GM19463 (cell line): ENCODE results near the gene ABCF1.
"Not testable (repeated sequence)": the region's sequence is repeated elsewhere in the genome, so short reads cannot be mapped to it uniquely, and the experiment has no call there.

Experiments used
- ATAC-seq: cut with Tn5 transposase; IDR thresholded peaks from one replicate; pipeline ENCODE4 v1.9.1; 2021; ENCODE audit warnings: mild to moderate bottlenecking, moderate library complexity; ENCODE audit not compliant: unreplicated experiment

Gene ABCF1

GRCh38 chr6:30556906-30557682 lies 14.1 kb upstream of the ABCF1 start, which contains the start of gene PRR3:
TSS of gene PRR3 (plus strand) at chr6:30557295. CDS start at chr6:30557345, 50 bp downstream.
- peak; percentile 56 for ATAC-seq

- ATAC-seq, result no peak
Measured at GRCh38 chr6:30557683-30557981, 13.6 kb upstream of the ABCF1 start.

- ATAC-seq, result no peak
Measured at GRCh38 chr6:30560930-30561329, 10.3 kb upstream of the ABCF1 start.

GRCh38 chr6:30562470-30563425 lies 8.5 kb upstream of the ABCF1 start:
- ATAC-seq, result no peak

GRCh38 chr6:30564114-30564513 lies 7.1 kb upstream of the ABCF1 start:
- no peak for ATAC-seq

- ATAC-seq, result no peak
Measured at GRCh38 chr6:30565772-30566171, 5.5 kb upstream of the ABCF1 start.

- no peak for ATAC-seq
Measured at GRCh38 chr6:30568245-30568644, 3.0 kb upstream of the ABCF1 start.

- ATAC-seq, result no peak
Measured at GRCh38 chr6:30570263-30570662, 979 bp upstream of the ABCF1 start.

GRCh38 chr6:30570740-30571074 lies 535 bp upstream of the ABCF1 start:
- peak; percentile 5 for ATAC-seq

GRCh38 chr6:30571762-30572082 lies 480 bp downstream of the ABCF1 start:
- ATAC-seq, result no peak

- ATAC-seq, result no peak
Measured at GRCh38 chr6:30572148-30572547, 906 bp downstream of the ABCF1 start.

GRCh38 chr6:30573113-30573512 lies 1.9 kb downstream of the ABCF1 start:
- ATAC-seq, result no peak

GRCh38 chr6:30578051-30578450 lies 6.8 kb downstream of the ABCF1 start:
- ATAC-seq, result no peak

- no peak for ATAC-seq
Measured at GRCh38 chr6:30583921-30584320, 12.7 kb downstream of the ABCF1 start.

- no peak for ATAC-seq
Measured at GRCh38 chr6:30589754-30590358, 18.6 kb downstream of the ABCF1 start.

GRCh38 chr6:30590509-30590908 lies 19.3 kb downstream of the ABCF1 start:
- ATAC-seq, result no peak

GRCh38 chr6:30591008-30591407 lies 19.8 kb downstream of the ABCF1 start:
- ATAC-seq, result no peak

- no peak for ATAC-seq
Measured at GRCh38 chr6:30592287-30592686, 21.0 kb downstream of the ABCF1 start.

- not testable (repeated sequence) for ATAC-seq
Measured at GRCh38 chr6:30597315-30598144, 26.3 kb downstream of the ABCF1 start.

GRCh38 chr6:30598912-30599624 lies 27.8 kb downstream of the ABCF1 start:
- no peak for ATAC-seq
